NCI-H1694 treated with DMSO at 0.1 percent for 48 hours (cell line): ENCODE data around the gene TMUB2.

Experiments
- DNase-seq: peaks from one replicate; lab custom pipeline; 2025; lab: John Stamatoyannopoulos, UW

TMUB2 gene

GRCh38 chr17:44203731-44204440 lies 17.1 kb downstream of the TMUB2 start:
- peak; percentile 59 for DNase-seq

DNA sequence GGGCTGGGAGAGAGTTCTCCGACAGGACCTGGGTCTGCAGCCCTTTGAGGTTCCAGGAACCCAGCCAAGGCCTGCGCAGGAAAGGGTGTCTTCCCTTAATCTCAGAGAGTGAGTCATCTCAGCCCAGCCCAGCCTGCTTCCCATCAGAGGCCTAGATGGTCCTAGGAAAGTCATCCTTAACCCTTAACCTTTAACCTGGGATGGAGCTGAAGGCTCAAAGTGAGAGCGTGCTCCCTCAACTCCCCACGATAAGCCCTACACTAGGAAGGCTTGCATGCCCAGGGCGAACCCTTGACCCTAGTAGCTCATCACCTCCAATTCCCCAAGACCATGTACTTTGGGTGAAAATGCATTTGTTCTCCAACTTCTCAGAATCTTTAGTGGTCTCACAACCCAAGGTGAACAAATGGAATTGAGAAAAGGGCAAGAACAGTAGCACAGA lies 17.7 kb downstream of the TMUB2 start:
- no peak for DNase-seq

GRCh38 chr17:44205962-44206824 lies 19.4 kb downstream of the TMUB2 start:
- no peak for DNase-seq

DNA sequence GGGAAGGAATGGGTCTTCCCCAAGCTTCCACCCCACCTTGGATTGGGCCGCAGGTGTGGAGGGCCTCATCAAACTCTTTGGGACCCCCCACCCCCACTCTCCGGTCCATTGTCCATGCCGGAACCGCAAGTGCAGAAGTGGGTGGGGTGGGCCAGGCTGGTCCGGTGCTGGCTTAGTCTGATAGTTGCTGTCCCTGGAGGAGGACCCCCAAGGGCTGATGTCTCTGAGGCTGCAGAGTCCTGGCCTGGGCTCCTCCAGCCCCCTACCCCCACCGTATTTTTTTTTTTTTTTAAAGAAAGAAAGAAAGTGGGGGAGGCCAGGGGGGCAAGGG lies 20.0 kb downstream of the TMUB2 start:
- no peak for DNase-seq

DNA sequence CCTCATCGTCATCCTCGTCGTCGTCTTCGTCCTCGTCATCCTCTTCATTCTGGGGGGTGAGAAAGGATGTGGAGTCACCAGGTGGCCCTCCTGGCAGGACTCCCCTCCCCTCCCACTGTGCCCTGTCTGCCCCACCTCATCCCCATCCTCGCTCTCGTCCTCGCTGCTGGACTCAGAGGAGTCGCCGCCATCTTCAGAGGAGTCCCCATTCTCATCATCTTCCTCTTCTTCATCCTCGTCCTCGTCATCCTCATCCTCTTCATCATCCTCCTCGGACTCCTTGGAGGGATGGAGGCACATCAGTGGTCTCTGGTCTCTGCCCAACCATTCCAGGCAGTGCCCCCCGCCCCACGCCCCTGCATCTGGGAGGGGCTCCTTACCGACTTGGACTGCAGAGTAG lies 20.5 kb downstream of the TMUB2 start:
- DNase-seq = no peak

- DNase-seq = no peak
These were observed 21.0 kb downstream of the TMUB2 start for GRCh38 chr17:44207743-44208142.

- DNase-seq = no peak
These were observed 23.1 kb downstream of the TMUB2 start for GRCh38 chr17:44209786-44210341.

GRCh38 chr17:44210342-44211192 lies 23.8 kb downstream of the TMUB2 start:
- DNase-seq = peak; percentile 80

- DNase-seq = no peak
These were observed 24.8 kb downstream of the TMUB2 start for GRCh38 chr17:44211281-44212265.

- DNase-seq = no peak
These were observed 26.0 kb downstream of the TMUB2 start for GRCh38 chr17:44212507-44213402.

- DNase-seq = peak; percentile 69
These were observed 26.8 kb downstream of the TMUB2 start for GRCh38 chr17:44213403-44214229.

GRCh38 chr17:44214230-44214494 lies 27.4 kb downstream of the TMUB2 start:
- DNase-seq = no peak

GRCh38 chr17:44214896-44215295 lies 28.1 kb downstream of the TMUB2 start:
- no peak for DNase-seq

- no peak for DNase-seq
These were observed 29.4 kb downstream of the TMUB2 start for GRCh38 chr17:44216173-44216572.

- no peak for DNase-seq
These were observed 29.9 kb downstream of the TMUB2 start for GRCh38 chr17:44216694-44217093.

- DNase-seq = no peak
These were observed 31.1 kb downstream of the TMUB2 start for GRCh38 chr17:44217738-44218343.

GRCh38 chr17:44218344-44219107 lies 31.8 kb downstream of the TMUB2 start:
- peak; percentile 75 for DNase-seq

DNA sequence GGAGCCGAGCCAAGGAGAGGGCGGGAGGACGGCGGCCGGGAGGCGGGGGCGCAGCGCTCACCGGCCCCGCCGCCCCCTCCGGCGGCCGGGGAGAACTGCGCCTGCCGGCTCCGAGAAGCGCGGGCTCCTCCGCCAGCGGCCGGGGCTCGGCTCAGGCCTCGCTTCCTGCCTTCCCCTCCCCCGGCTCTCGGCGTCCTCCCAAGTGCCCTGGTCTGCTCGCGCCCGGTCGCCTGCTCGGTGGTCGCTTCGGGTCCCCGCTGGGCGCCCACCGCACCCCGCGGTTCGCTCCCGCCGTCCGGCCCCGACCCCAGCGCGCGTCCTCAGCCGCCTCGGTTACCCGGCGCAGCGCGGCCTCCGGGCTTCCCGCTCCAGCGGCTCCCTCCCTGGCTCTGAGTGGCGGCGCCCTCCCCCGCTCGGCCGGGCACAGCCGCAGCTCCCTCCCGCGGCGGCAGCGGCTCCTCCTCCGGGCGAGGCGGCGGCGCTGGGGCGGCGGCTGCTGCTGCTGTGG lies 32.4 kb downstream of the TMUB2 start:
- DNase-seq = peak; percentile 23
